Panc1 (cell line): ENCODE measurements around the gene SNTG2.

Experiments
- POLR2AphosphoS5 ChIP-seq: IDR thresholded peaks from 2 replicates; pipeline ENCODE4 v1.6.1; 2012; ENCODE audit warnings: mild to moderate bottlenecking, low read depth, low read length, moderate library complexity
- SIN3A ChIP-seq: IDR thresholded peaks from 2 replicates; pipeline ENCODE4 v1.6.1; 2012; ENCODE audit warnings: low read depth, mild to moderate bottlenecking, low read length, moderate library complexity, borderline replicate concordance; ENCODE audit not compliant: insufficient read depth
- TCF7L2 ChIP-seq: IDR thresholded peaks from 2 replicates; pipeline ENCODE4 v1.6.1; 2011; ENCODE audit warnings: mild to moderate bottlenecking, low read depth, low read length, inconsistent platforms
- TF ChIP-seq, protein P1 (sequence below): fragments of 450-650 bp; IDR thresholded peaks from 2 replicates; pipeline ENCODE4 v1.5.1; 2017; ENCODE audit warnings: mild to moderate bottlenecking
- TF ChIP-seq, protein P2 (sequence below), 2 experiments: IDR thresholded peaks; 2 replicates each; pipeline ENCODE4 v1.6.1; 2011 to 2012; ENCODE audit warnings: low read depth in 2 of 2, control low read depth in 1 of 2, low read length in 1 of 2, mild to moderate bottlenecking in 1 of 2, moderate library complexity in 1 of 2; ENCODE audit not compliant: insufficient read depth in 1 of 2

DNA sequence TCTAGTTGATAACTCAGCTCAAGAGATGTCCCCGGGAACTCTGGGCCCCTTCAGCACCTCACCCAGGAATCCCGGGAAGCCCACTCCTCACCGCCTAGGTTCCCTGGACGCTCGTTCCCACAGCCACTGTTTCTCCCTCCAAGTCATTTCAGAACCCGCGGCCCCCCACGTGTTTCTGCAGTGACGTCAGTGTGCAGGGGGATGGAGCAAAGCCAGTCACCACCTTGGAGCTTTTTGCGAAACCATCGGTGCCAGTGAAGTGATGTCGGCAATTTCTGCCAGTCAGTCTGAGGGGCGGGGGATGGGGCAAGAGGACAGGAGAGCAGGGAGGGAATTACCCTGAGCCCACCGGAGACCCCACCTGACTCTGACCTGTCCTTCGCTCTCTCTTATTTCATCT is 119.2 kb downstream of the SNTG2 start:
- TF ChIP-seq, protein P1, sequence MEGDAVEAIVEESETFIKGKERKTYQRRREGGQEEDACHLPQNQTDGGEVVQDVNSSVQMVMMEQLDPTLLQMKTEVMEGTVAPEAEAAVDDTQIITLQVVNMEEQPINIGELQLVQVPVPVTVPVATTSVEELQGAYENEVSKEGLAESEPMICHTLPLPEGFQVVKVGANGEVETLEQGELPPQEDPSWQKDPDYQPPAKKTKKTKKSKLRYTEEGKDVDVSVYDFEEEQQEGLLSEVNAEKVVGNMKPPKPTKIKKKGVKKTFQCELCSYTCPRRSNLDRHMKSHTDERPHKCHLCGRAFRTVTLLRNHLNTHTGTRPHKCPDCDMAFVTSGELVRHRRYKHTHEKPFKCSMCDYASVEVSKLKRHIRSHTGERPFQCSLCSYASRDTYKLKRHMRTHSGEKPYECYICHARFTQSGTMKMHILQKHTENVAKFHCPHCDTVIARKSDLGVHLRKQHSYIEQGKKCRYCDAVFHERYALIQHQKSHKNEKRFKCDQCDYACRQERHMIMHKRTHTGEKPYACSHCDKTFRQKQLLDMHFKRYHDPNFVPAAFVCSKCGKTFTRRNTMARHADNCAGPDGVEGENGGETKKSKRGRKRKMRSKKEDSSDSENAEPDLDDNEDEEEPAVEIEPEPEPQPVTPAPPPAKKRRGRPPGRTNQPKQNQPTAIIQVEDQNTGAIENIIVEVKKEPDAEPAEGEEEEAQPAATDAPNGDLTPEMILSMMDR: no peak
- TF ChIP-seq POLR2AphosphoS5 (no peak), SIN3A (no peak), TCF7L2 (no peak)
- TF ChIP-seq, protein P2, sequence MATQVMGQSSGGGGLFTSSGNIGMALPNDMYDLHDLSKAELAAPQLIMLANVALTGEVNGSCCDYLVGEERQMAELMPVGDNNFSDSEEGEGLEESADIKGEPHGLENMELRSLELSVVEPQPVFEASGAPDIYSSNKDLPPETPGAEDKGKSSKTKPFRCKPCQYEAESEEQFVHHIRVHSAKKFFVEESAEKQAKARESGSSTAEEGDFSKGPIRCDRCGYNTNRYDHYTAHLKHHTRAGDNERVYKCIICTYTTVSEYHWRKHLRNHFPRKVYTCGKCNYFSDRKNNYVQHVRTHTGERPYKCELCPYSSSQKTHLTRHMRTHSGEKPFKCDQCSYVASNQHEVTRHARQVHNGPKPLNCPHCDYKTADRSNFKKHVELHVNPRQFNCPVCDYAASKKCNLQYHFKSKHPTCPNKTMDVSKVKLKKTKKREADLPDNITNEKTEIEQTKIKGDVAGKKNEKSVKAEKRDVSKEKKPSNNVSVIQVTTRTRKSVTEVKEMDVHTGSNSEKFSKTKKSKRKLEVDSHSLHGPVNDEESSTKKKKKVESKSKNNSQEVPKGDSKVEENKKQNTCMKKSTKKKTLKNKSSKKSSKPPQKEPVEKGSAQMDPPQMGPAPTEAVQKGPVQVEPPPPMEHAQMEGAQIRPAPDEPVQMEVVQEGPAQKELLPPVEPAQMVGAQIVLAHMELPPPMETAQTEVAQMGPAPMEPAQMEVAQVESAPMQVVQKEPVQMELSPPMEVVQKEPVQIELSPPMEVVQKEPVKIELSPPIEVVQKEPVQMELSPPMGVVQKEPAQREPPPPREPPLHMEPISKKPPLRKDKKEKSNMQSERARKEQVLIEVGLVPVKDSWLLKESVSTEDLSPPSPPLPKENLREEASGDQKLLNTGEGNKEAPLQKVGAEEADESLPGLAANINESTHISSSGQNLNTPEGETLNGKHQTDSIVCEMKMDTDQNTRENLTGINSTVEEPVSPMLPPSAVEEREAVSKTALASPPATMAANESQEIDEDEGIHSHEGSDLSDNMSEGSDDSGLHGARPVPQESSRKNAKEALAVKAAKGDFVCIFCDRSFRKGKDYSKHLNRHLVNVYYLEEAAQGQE (IDR thresholded peaks at IDR 0.05; ENCODE audit: insufficient read depth in 1 of 2, low read depth in 2 of 2, low read length in 1 of 2): no peak
